ENCODE results near the gene OR52A1. TPM values are rescaled to one million over a fixed set of nuclear protein-coding genes. Genes with fewer than 3 reads are reported as not detected.
"Not testable (repeated sequence)": the region's sequence is repeated elsewhere in the genome, so short reads cannot be mapped to it uniquely, and the experiment has no call there.

Gene OR52A1
- total RNA-seq, 4 donors from 2014 or later, result not detected

DNA sequence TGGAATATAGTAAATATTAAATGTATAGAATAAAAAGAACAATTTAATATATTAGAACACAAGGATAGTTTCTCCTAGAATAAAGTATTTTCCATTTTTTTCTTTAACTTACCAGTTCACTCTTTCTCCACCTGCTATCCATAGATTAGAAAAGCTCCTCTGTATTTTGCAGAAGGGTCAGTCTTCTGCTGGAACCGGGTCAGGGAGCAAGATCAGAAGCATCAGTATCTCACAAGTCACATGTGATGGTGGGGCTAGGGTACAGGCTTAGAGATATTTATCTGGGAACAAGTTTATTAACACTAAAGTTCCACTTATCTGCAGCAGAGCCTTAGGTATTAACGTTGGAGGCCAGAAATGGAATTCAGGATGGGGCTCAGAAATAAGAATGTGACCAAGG, 17.3 kb upstream of the OR52A1 start:
- no peak for DNase-seq (ENCODE audit: low spot score in 2 of 2)
- WGBS, 2 donors, result 57 to 69% methylated on average over 2 of the region's 2 CpGs
- intact Hi-C loops (cut with DNase I; ENCODE audit: low total_unique reads), result no loop called here
- H3K4me3 ChIP-seq (ENCODE audit: low read depth, poor library complexity, severe bottlenecking), result no peak overlapping the region
- TF ChIP-seq, protein P1, sequence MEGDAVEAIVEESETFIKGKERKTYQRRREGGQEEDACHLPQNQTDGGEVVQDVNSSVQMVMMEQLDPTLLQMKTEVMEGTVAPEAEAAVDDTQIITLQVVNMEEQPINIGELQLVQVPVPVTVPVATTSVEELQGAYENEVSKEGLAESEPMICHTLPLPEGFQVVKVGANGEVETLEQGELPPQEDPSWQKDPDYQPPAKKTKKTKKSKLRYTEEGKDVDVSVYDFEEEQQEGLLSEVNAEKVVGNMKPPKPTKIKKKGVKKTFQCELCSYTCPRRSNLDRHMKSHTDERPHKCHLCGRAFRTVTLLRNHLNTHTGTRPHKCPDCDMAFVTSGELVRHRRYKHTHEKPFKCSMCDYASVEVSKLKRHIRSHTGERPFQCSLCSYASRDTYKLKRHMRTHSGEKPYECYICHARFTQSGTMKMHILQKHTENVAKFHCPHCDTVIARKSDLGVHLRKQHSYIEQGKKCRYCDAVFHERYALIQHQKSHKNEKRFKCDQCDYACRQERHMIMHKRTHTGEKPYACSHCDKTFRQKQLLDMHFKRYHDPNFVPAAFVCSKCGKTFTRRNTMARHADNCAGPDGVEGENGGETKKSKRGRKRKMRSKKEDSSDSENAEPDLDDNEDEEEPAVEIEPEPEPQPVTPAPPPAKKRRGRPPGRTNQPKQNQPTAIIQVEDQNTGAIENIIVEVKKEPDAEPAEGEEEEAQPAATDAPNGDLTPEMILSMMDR (IDR thresholded peaks at IDR 0.05), result no peak
- no peak for TF ChIP-seq POLR2A (IDR thresholded peaks at IDR 0.05)

DNA sequence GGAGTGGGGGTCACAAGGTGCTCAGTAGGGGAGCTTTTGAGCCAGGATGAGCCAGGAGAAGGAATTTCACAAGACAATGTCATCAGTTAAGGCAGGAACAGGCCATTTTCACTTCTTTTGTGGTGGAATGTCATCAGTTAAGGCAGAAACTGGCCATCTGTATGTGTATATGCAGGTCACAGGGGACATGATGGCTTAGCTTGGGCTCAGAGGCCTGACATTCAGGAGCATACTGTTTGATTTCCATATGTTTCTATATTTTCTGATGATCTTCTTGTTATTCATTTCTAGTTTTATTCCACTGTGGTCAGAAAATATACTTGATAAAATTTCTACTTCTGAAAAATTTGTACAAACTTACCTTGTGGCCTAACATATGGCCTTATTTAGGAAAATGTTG, 11.3 kb upstream of the OR52A1 start:
- intact Hi-C loops (cut with DNase I; ENCODE audit: low total_unique reads); H3K4me3 ChIP-seq (ENCODE audit: low read depth, poor library complexity, severe bottlenecking); DNase-seq (ENCODE audit: low spot score in 2 of 2): not testable (repeated sequence)

DNA sequence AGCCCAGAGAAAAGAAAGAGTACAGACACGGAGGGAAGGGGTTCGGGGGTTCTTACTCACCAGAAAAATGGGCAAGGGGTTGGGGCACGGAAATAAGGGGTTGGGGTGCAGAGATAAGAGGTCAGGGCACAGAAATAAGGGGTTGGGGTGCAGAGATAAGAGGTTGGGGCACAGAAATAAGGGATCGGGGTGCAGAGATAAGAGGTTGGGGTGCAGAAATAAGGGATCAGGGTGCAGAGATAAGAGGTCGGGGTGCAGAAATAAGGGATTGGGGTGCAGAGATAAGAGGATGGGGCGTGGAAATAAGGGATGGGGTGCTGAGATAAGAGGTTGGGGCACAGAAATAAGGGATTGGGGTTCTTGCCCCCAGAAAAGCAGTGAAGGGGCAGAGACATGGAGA, 10.2 kb upstream of the OR52A1 start:
- DNase-seq (ENCODE audit: low spot score in 2 of 2); intact Hi-C loops (cut with DNase I; ENCODE audit: low total_unique reads); H3K4me3 ChIP-seq (ENCODE audit: low read depth, poor library complexity, severe bottlenecking): not testable (repeated sequence)
- WGBS, 2 donors, result 68 to 69% methylated on average over 6 of the region's 6 CpGs

DNA sequence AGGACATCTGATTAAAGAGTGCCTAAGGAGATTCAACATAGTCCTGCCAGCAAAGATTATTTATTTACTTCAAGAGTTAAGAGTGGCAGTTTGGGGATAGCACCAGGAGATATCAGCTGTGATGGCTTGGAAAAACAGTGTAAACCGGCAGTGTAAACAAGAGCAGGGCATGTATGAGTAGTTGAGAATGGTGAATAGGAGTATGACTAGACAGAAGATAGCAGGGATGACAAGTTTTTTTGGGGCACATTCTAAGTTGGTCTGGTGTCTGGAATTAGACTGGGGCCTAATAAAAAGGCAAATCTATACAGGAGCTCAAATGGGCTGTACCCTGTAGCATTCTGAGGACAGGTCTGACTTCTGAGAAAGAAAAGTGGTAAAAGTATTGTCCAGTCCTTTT, 6.5 kb upstream of the OR52A1 start:
- H3K4me3 ChIP-seq (ENCODE audit: low read depth, poor library complexity, severe bottlenecking); intact Hi-C loops (cut with DNase I; ENCODE audit: low total_unique reads); DNase-seq (ENCODE audit: low spot score in 2 of 2): not testable (repeated sequence)
- 85 to 86% methylated on average over 1 of the region's 1 CpG for WGBS, 2 donors

DNA sequence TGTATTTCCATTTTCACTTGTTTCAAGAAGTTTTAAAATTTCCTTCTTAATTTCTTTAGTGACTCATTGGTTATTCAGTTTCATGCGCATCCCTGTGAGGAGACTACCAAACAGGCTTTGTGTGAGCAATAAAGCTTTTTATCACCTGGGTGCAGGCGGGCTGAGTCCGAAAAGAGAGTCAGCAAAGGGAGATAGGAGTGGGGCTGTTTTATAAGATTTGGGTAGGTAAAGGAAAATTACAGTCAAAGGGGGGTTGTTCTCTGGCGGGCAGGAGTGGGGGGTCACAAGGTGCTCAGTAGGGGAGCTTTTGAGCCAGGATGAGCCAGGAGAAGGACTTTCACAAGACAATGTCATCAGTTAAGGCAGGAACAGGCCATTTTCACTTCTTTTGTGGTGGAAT, 5.7 kb upstream of the OR52A1 start:
- DNase-seq (ENCODE audit: low spot score in 2 of 2); intact Hi-C loops (cut with DNase I; ENCODE audit: low total_unique reads); H3K4me3 ChIP-seq (ENCODE audit: low read depth, poor library complexity, severe bottlenecking): not testable (repeated sequence)
- WGBS, 2 donors, result 89 to 95% methylated on average over 4 of the region's 4 CpGs

DNA sequence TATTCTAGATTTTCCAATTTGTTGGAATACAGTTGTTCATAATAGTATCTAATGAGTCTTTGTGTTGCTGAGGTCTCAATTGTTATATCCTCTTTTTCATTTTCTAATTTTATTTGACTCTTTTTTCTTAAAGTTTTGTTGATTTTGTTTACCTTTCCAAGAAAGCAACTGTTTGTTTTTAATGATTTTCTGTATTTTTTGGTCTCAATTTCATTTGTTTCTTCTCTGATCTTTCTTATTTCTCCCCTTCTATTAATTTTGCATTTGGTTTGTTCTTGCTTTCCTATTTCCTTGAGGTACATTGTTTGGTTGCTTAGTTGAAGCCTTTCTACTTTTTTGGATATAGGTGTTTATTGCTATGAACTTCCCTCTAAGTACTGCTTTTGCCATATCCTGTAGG, 5.2 kb upstream of the OR52A1 start:
- TF ChIP-seq POLR2A (IDR thresholded peaks at IDR 0.05), result no peak
- TF ChIP-seq, protein P1 (IDR thresholded peaks at IDR 0.05), result no peak
- no peak for DNase-seq (ENCODE audit: low spot score in 2 of 2)
- no peak overlapping the region for H3K4me3 ChIP-seq (ENCODE audit: low read depth, poor library complexity, severe bottlenecking)
- intact Hi-C loops (cut with DNase I; ENCODE audit: low total_unique reads), result no loop called here

DNA sequence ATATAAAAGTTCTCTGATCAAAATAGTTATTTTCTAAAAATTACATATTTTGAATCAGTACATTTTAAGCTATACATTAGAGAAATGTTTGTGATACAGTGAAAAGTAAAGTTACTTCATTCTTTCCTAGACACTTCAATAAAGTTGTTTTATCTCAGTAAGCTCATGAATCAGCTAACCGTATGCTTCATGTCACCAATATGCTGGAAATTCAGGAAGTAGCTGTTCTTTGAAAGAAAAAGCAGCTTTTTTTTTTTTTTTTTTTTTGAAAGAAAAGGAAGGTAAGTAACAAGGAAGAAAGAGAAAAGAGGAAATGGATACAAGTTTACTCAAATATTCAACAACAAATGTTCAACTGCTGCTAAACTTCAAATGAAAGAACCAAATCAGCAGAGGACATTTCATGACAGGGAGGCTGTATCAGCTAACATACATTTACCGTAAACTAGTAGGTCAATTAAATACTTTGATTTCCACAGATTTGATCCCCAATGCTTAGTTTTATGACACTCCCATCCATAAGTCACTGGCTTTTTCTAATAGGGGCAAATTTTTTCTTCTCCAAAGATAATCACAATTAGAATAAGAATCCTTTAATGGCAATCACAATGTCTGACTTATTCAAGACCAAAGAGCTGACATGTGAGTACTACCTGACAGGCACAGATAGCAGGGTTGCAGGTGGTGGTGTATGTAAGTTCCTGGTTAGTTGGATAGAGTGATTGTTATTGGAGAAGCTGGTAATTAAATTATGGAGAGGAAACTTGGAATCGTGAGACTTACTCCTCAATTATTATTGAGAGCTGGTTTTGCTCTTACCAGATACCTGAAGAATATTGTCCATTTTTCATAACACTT, 754 bp downstream of the OR52A1 start:
- intact Hi-C loops (cut with DNase I; ENCODE audit: low total_unique reads), result no loop called here
- WGBS, 2 donors, result 62 to 66% methylated on average over 3 of the region's 3 CpGs
- TF ChIP-seq, protein P1 (IDR thresholded peaks at IDR 0.05), result no peak
- TF ChIP-seq POLR2A (IDR thresholded peaks at IDR 0.05), result no peak
- H3K4me3 ChIP-seq (ENCODE audit: low read depth, poor library complexity, severe bottlenecking), result no peak overlapping the region
- DNase-seq (ENCODE audit: low spot score in 2 of 2), result no peak

DNA sequence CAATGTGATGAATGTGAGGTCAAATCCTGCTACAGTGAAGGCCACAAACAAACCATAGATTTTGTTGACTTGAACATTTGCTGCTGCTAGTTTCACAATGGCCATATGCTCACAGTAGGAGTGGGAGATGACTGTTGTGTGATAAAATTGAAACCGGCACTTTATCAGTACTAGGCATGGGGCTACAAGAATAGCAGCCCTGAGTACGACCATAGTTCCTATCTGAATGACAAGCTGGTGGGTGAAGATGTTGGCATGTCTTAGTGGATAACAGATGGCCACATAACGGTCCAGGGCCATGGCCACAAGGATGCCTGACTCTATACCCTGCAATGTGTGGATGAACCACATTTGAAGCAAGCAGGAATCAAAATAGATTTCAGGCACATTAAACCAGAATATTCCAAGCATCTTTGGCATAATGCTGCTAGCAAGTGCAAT, 2.8 kb downstream of the OR52A1 start:
- TF ChIP-seq POLR2A (IDR thresholded peaks at IDR 0.05), result no peak
- TF ChIP-seq, protein P1 (IDR thresholded peaks at IDR 0.05), result no peak
- no peak overlapping the region for H3K4me3 ChIP-seq (ENCODE audit: low read depth, poor library complexity, severe bottlenecking)

DNA sequence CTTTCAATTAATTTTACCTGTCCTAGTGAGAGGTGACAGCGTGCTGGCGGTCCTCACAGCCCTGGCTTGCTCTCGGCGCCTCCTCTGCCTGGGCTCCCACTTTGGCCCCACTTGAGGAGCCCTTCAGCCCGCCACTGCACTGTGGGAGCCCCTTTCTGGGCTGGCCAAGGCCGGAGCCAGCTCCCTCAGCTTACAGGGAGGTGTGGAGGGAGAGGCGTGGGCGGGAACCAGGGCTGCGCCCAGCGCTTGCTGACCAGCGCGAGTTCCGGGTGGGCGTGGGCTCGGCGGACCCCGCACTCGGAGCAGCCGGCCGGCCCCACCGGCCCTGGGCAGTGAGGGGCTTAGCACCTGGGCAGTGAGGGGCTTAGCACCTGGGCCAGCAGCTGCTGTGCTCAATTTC, 10.4 kb downstream of the OR52A1 start:
- intact Hi-C loops (cut with DNase I; ENCODE audit: low total_unique reads); H3K4me3 ChIP-seq (ENCODE audit: low read depth, poor library complexity, severe bottlenecking); DNase-seq (ENCODE audit: low spot score in 2 of 2): not testable (repeated sequence)
- 80 to 96% methylated on average over 7 to 21 of the region's 21 CpGs for WGBS, 2 donors

More for the DNA sequence above, 2.8 kb downstream of the OR52A1 start:
- no peak for DNase-seq (ENCODE audit: low spot score in 2 of 2)
- 61 to 71% methylated on average over 3 of the region's 3 CpGs for WGBS, 2 donors
- intact Hi-C loops (cut with DNase I; ENCODE audit: low total_unique reads), result no loop called here
